ENCODE data around the gene MYRF.

MYRF gene

GRCh38 chr11:61795459-61795858 is 43.0 kb downstream of the MYRF start:
- no peak for DNase-seq (ENCODE audit: low spot score)

- no peak for DNase-seq (ENCODE audit: low spot score)
Measured at GRCh38 chr11:61795876-61796526, 43.6 kb downstream of the MYRF start.

GRCh38 chr11:61797263-61797944 is 45.0 kb downstream of the MYRF start:
- peak; percentile 96 for DNase-seq (ENCODE audit: low spot score)

GRCh38 chr11:61799665-61800284 is 47.3 kb downstream of the MYRF start:
- no peak for DNase-seq (ENCODE audit: low spot score)

- DNase-seq (ENCODE audit: low spot score), result no peak
Measured at GRCh38 chr11:61800331-61801281, 48.2 kb downstream of the MYRF start.

GRCh38 chr11:61802605-61803004 is 50.2 kb downstream of the MYRF start:
- DNase-seq (ENCODE audit: low spot score), result no peak

- no peak for DNase-seq (ENCODE audit: low spot score)
Measured at GRCh38 chr11:61803889-61804647, 51.6 kb downstream of the MYRF start.

- DNase-seq (ENCODE audit: low spot score), result no peak
Measured at GRCh38 chr11:61805146-61805545, 52.7 kb downstream of the MYRF start.

- DNase-seq (ENCODE audit: low spot score), result no peak
Measured at GRCh38 chr11:61806785-61807184, 54.3 kb downstream of the MYRF start.

GRCh38 chr11:61810671-61811175 is 58.3 kb downstream of the MYRF start:
- no peak for DNase-seq (ENCODE audit: low spot score)

GRCh38 chr11:61811831-61812230 is 59.4 kb downstream of the MYRF start:
- DNase-seq (ENCODE audit: low spot score), result no peak

- DNase-seq (ENCODE audit: low spot score), result no peak
Measured at GRCh38 chr11:61812736-61813411, 60.4 kb downstream of the MYRF start.

GRCh38 chr11:61814247-61814957 is 62.0 kb downstream of the MYRF start:
- peak; percentile 86 for DNase-seq (ENCODE audit: low spot score)

GRCh38 chr11:61814958-61815789 is 62.7 kb downstream of the MYRF start:
- DNase-seq (ENCODE audit: low spot score), result peak; percentile 98

GRCh38 chr11:61815790-61816735 is 63.6 kb downstream of the MYRF start:
- no peak for DNase-seq (ENCODE audit: low spot score)

GRCh38 chr11:61816736-61817455 is 64.5 kb downstream of the MYRF start, which contains the start of gene FADS1:
Gene FADS1 (minus strand): TSS chr11:61817003. CDS start chr11:61816929, 74 bp downstream.
- peak; percentile 91 for DNase-seq (ENCODE audit: low spot score)
